ENCODE data around the gene TBPL1.
"Not testable (repeated sequence)": the region's sequence is repeated elsewhere in the genome, so short reads cannot be mapped to it uniquely, and the experiment has no call there.

TBPL1 gene

DNA sequence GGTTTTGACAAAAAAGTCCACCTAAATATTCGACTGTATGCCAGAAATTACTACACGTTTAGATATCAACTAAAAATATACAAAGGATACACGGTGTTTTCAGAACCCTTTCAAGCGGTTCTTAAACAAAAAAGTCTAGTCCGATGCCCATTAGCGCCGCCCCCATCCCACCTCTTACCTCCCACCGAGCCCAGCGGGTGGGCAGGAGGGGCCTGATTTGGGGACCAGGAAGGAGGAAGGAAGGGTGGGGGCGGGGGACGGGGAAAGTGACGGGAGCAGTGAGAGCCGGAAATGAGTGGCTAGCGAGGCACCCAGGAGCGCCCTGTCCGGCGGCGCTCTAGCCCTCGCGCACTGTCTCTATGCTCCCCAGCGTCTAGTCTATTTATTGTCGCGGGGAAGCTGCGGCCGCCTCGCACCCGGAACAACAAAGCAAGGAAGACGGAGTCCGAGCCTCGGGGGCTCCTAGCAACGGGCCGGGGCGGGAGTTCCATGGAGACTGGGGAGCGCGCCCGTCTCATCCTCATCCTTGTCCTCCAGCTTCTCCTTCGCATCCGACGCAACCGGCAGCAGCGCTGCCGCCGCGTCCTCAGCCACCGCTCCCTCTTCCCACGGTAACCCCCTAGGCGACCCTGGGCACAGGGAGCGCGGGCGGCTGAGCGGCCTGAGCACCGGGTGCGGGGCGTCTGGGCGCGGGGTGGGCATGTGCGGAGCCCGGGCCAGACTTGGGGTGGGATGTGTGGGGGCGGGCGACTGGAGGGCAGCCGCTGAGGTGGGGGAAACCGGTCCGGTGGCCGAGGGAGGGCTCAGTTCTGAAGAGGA lies at the start of gene TBPL1:
Gene TBPL1 (plus strand): TSS at position 410 of the 819 bp plus-strand sequence. CDS start 26,902 bp downstream, outside the sequence.
- peak; percentile 68 for DNase-seq (ENCODE audit: low read depth, low spot score)

DNA sequence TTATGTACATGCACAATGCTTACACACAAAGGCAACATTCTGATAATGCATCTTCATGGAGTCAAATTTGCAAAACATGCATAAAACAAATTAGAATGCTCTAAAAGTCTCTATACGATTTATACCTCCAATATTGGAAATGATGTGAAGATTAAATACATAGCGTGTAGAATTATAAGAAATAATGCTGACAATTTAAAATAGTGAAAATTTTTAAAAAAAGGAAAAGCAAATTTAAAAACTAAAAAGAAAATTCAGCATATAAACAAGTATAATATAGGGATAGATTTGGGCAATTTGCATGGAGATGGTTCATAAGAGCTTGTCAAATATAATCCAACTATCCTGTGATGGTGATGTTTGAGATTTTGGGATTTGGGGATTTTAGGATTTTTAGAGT lies 49.2 kb upstream of the TBPL1 start:
- no peak for DNase-seq (ENCODE audit: low read depth, low spot score)

DNA sequence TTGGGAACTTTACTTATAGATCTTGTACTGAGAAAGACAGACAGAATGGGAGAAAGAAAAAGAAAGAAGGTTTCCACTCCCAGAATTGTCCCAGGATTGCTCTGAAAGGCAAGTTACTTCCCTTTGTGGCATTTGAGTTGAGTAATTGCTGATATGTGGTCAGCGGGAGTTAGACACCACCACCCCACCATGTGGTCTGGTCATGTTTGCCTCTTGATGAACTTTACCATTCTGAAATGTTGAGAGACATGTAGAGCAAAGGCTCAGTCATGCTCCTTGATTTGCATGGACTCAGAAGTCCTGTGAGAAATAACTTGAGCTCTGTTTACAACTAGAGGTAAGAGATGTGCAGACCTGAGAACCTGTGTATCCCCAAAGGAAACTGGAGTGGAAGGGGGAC lies 47.0 kb upstream of the TBPL1 start:
- DNase-seq (ENCODE audit: low read depth, low spot score): no peak

DNA sequence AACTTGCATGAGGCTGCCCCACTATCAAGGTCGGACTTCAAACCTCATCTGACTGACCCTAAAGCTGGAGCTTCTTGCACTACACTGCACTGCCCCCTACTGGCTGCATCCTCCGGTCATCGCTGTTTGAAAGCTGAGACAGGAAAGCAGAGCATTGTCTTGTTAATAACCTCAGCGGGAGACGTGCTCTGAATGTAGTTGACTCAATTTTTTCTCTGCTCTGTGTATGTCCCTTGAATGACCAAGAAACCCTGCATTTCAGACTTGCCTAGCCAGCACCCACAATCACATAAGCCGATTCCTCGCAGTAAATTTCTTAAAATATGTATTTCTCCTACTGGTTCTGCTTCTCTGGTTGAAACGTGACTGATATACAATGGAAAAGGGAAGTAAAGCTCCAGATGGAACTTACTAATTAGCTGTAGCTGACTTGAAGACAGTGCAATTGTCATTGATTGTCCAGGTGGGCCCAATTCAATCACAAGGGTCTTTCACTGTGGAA lies 36.3 kb upstream of the TBPL1 start:
- DNase-seq (ENCODE audit: low read depth, low spot score): peak; percentile 96

DNA sequence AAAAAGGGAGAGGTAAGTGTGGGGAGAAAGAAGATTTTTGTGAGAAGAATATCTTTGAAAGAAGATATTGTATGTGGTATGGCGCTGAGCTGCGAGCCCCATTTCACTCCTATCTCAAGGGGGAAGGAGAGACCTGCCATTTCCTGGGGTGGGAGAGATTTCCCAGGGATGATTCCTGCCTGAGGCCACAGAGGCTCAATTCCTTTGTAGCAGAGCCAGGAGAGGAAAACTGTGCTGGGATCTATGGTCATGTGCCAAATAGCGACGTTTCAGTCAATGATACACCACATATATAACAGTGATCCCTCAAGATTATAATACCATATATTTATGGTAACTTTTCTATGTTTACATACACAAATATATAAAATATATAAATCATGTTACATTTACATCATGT lies 35.2 kb upstream of the TBPL1 start:
- DNase-seq (ENCODE audit: low read depth, low spot score): no peak

DNA sequence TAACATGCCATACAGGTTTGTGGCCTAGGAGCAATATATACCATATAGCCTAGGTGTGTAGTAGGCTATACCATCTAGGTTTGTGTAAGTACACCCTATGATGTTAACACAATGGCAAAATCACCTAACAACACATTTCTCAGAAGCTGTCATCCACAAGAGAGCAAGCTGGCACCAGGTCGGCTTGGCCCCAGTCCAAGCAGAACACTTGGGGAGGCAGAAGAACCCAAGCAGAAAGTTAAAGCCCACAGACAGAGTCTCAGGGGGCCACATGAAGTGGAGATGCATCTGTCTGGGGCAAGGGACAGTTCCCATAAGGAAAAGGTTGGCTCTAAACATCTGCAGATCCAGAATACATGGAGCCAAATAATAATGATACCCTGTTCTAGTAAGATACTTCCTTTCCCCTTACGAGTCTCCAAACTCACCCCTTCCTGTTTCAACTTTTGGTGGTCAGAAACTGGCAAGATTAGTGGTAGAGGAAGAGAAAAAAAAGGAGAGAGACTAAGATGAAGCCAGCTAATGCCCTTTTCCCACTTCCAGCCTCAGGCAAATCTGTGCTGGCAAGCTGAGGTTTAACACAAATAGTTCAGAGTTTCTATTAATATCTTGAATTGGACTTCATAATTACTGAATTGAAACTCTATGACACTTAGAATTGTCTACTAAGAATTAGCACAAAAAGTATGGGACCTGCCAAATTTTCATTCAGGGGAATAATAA lies 34.7 kb upstream of the TBPL1 start:
- no peak for DNase-seq (ENCODE audit: low read depth, low spot score)

DNA sequence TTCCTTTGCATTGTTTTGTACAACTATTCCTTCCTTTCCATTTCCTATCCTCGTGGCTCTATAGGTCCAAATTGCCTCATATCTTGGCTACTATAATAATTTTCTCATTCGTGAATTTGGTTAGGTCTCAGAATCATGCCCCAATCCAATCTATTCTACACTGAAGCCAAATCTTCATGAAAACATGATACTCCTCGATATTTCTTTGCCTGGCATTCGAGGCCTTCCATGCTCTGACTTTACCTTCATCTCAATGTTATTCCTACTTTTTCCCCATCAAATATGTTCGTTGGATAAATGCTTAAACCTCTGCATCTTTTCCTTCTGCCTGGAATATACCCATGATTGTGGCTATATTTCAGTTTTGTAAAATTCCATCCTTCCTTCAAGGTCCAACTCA lies 33.7 kb upstream of the TBPL1 start:
- DNase-seq (ENCODE audit: low read depth, low spot score): no peak

DNA sequence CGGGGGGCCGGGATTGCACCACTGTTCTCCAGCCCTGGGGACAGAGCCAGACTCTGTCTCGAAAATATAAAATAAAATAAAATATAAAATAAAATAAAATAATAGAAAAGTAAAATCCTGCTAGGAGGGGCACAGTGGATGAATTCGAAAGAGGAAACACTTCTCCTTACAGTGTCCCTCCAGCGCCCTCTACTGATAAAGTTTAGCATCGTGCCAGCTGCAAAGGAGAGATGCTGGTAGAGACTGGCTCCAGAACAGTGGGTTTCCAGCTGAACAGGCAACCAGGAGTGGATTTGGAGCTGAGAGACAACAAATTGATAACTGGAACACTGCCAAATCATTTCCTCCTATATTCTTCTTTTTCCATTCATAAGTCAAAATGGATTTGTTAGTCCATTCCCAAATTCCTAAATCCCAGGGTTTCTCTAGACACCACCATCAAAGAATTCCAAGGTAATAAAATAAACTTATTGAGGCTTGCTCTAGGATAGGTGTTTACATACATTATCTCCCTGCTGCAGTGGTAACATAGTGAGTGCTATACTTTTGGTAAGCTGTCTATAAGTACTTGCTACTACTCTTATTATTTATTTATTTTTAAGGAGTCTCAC lies 31.7 kb upstream of the TBPL1 start:
- DNase-seq (ENCODE audit: low read depth, low spot score): no peak

DNA sequence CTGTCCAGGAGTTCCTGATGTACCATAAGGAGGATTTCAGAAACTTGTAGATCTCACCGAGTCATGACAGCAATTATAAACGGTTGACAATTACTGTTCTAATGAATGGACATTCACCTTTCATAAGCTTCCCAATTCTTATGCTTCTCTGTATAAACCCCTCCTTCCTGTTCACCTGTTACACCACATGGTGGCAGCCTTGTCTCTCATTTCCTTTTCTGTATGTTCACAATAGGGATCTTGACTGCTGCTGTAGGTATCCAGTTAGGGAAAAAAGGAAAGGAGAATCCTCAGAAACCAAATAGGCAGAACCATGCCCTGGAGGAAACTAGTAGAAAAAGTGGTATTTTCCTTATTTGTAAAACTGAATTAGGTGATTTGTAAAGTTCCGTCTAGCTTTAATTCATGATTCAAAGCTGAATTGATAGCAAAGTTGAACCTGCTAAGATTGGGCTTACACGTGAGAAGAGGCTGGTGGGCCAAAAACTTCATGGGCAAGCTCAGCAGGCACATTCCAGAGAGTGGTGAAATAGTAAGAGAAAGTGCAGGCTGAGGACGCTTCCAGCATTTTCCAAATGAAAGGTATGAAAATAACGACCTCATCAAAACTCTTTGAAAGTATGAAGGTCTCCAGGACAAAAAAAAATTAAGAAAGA lies 29.0 kb upstream of the TBPL1 start:
- DNase-seq (ENCODE audit: low read depth, low spot score): no peak

DNA sequence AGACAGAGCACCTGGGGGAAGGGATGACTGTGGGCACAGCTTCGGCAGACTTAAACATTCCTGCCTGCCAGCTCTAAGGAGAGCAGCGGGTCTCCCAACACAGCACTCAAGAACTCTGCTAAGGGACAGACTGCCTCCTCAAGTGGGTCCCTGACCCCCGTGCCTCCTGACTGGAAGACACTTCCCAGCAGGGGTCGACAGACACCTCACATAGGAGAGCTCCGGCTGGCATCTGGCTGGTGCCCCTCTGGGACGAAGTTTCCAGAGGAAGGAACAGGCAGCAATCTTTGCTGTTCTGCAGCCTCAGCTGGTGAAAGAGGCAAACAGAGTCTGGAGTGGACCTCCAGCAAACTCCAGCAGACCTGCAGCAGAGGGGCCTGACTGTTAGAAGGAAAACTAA lies 21.8 kb upstream of the TBPL1 start:
- not testable (repeated sequence) for DNase-seq (ENCODE audit: low read depth, low spot score)

DNA sequence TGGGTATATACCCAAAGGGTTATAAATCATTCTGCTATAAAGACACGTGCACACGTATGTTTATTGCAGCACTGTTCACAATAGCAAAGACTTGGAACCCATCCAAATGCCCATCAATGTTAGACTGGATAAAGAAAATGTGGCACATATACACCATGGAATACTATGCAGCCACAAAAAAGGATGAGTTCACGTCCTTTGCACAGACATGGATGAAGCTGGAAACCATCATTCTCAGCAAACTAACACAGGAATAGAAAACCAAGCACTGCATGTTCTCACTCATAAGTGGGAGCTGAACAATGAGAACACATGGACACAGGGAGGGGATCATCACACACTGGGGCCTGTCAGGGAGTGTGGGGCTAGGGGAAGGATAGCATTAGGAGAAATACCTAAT lies 16.7 kb upstream of the TBPL1 start:
- not testable (repeated sequence) for DNase-seq (ENCODE audit: low read depth, low spot score)

DNA sequence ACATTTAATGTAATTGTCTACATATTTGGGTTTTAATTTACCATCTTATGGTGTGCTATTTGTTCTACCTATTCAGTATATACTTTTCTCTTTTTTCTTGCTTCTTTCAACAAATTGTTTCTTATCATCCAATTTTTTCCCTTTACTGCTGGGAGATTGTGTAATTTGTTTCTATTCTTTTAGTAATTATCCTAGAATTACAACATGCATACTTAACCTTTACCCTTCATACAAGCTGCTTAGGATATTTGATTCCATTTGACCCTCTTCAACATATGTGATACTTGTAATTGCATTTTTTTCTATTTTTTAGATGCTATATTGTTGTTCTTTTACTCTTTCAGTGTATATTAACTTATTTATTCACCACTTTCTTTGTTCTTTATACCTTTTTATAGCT lies 15.1 kb upstream of the TBPL1 start:
- DNase-seq (ENCODE audit: low read depth, low spot score): no peak

DNA sequence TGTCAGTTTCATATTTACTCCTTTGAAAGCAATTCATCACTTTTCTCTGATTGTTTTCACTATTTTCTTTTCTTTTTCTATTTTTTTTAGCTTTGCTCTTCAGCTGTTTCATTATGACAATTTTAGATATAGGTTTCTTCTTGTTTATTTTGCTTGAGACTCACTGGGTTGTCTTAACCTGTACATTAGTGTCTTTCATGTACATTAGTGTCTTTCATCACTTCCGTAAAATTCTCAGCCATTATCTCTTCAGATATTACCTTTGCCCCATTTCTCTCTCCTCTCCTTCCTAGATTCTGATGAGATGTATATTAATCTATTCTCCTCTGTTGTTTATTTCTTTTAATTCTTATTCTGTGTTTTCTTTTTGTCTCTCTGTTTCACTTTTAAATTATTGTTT lies 14.5 kb upstream of the TBPL1 start:
- DNase-seq (ENCODE audit: low read depth, low spot score): no peak

DNA sequence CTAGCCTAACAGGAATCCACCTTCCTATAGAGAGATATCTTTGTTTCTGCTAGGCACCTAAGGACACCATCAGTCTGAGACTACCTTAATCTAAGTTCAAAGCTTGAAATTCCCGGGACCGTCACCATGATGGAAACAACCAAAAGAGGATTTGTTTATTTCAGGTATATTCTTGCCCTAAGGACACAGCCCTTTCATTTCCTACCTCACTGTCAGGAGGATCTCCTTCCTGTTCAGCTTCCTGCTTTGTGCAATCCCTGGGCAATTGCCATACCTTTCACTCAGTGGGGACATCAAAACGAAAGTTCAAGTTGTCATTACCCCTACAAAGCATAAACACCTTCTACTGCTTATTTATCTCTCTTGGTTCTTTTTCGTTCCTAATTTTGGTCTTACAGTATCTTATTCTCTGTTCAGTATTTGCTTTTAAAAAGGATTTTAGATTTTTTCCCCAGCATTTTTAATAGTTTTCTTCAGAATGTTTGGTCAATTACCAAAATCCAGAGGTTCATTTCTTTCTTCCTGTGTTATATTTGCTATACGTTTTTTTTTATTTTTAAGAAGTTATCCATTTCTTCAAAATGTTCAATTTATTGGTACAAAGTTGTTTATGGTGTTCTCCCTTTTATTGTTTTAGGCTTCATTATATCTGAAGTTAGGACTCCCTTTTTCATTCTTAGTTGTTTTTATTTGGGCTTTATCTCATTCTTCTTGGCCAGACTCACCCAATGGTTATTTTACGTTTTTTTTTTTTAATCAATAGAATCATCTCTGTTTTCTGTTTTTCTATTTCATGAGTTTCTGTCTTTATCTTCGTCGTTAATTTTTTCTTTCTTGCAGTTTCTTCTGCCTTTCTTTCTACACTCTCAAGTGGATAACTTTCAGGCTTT lies 13.0 kb upstream of the TBPL1 start:
- DNase-seq (ENCODE audit: low read depth, low spot score): no peak

DNA sequence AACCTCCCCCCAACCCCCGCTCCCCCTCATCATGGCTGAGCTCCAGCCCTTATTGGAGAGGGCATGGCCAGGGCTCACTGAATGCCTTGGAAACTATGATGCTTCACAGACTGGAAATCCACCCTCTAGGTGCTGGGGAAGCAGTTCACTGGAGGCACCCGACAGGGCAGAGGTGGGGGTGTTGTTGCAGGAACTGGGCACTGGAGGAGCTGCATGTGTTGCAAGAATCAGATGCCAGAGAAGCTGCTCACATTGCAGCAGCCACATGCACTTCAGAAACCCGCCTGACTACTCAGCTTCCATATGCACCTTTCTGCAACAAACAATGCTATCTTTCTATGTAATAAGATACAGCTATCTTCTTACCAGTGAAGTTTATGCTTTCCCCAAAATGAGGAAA lies 7.9 kb upstream of the TBPL1 start:
- DNase-seq (ENCODE audit: low read depth, low spot score): no peak

DNA sequence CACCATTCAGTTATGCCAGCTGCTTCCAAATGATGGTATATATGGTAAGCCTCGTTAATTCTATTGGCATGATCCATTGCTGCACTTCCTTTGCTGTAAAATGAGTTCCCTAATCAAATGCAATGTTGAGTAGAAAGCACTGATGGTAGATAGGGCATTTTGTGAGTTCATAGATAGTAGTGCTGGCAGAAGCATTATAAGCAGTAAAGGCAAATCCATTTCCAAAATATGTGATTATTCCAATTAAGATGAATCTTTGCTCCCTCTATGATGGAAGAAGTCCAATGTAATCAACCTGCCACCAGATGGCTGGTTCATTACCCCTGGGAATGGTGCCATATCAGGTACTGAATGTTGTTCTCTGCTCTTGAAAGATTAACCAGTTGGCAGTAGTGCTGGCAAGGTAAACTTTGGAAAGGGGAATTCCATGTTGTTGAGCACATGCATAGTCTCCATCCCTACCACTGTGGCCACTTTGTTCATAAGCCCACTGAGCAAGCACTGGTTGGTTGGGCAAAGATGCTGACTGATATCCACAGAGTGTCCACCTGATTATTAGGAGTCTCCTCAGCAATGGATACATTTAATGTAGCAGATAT lies 5.6 kb upstream of the TBPL1 start:
- DNase-seq (ENCODE audit: low read depth, low spot score): no peak

DNA sequence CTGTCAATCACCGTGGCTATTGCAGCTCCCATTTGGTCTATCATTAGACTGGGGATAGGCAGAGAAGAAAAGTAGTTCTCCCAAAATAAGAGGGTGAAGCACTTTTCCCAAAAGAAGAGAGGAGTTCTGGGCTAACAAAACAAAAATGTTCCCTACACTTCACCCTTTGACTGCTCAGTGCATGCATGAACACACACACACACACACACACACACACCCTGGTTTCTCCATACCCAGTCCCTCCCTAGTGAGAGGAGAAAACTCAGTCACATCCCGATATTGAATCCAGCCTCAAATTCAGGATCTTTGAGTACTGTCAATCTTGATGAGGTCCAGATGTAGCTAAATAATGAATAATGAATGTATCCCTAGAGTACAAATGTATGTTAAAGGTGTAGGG lies 4.6 kb upstream of the TBPL1 start:
- DNase-seq (ENCODE audit: low read depth, low spot score): no peak

DNA sequence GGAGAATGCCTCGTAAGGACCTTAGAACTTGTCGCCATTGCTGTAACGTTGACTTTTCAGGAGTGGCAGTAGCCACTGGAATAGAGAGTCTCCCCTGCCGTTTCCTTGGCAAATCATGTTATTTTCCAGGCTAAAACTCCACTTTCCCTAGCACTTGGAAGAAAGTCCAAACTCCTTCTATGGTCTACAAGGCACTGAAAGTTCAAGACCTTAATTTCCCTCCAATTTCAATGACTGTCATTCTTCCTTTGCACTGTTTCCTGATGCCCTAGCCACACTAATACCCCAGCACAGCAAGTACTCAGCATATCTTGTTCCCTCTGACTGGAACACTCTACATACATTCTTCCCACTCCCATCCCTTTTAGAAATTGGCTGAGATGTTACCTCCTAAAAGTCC lies 1.8 kb upstream of the TBPL1 start:
- DNase-seq (ENCODE audit: low read depth, low spot score): no peak

DNA sequence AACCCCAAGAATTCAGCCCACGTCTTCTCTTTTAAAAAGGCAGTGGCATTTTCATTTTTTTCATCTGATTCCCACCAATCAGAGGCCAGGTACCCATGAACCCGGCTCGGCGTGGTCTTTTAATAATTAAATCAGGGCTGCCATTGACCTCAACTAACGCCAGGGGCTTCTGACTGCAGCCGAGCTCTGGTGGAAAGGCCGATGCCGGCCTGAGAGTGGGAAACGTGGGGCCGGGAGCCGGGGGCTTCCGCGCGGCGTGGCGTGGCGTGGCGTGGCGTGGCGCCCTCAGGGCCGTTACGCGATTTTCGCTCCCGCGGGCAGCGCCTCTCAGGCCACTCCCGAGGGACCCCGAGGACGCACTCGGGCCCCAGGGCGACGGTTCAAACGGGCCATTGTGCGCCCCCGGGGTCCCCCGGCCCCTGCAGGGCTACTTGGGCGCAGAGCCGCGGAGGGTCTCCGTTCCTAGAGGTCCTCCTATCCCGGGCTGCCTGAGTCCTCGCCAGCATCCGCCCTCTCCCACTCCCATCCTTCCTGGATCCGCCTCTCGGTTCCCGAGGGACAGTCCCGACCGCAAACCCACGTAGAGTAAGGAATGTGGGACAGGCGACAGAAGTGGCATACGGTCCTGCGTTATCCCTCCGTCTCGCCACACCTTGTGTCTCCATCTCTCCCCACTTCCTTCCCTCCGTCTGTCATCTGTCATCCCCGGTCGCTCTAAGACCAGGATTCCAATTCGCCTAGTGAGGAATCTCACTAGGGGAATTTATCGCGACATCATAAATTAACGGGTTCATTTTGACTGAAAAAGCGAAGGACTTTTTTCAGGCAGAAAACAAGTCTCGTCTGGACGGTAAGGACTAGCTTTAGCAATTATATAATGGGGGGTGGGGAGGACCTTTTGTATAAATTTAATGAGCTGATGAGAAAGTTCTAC lies 876 bp upstream of the TBPL1 start:
- DNase-seq (ENCODE audit: low read depth, low spot score): no peak

Measured in iPS DF 19.7 (cell line).